Left hindlimb (tissue), 1 donor: ENCODE results near the gene HSPA1B.
"Not testable (repeated sequence)": the region's sequence is repeated elsewhere in the genome, so short reads cannot be mapped to it uniquely, and the experiment has no call there.

Experiments
- DNase-seq: peaks from one replicate; pipeline ENCODE4 v3.0.0-alpha.2; 2018

Gene HSPA1B

GRCh38 chr6:31829633-31830283 lies 2.2 kb downstream of the HSPA1B start:
- no peak for DNase-seq

- no peak for DNase-seq
Observed at GRCh38 chr6:31830886-31831335, 3.4 kb downstream of the HSPA1B start.

DNA sequence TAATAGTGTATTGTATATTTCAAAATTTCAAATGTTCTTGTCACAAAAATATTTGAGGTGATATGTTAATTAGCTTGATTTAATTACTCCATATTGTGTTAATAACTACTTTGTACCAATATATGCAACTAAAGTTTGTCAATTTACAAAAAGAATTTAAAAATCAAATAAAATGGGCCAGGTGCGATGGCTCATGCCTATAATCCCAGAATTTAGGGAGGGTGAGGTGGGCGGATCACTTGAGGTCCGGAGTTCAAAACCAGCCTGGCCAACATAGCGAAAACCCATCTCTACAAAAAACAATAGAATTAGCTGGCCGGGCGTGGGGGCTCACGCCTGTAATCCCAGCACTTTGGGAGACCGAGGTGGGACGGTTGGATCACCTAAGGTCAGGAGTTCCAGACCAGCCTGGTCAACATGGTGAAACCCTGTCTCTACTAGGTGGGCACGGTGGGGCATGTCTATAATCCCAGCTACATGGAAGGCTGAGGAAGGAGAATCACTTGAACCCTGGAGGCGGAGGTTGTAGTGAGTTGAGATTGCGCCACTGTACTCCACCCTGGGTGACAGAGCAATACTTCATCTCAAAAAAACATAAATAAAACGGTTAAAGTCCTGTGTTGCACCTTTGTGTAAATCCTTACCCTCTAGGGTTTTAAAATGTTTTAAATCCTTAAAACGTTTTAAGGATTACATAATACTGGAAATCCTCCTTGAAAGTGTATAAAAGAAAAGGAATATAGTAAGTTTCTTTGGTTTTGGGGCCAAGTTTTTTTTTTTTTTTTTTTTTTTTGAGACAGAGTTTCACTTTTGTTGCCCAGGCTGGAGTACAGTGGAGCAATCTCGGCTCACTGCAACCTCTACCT lies 4.0 kb downstream of the HSPA1B start:
- DNase-seq: no peak

- peak; percentile 92 for DNase-seq
Observed at GRCh38 chr6:31834367-31835250, 7.1 kb downstream of the HSPA1B start.

- no peak for DNase-seq
Observed at GRCh38 chr6:31836047-31836473, 8.5 kb downstream of the HSPA1B start.

GRCh38 chr6:31836474-31837368 lies 9.2 kb downstream of the HSPA1B start:
- no peak for DNase-seq

DNA sequence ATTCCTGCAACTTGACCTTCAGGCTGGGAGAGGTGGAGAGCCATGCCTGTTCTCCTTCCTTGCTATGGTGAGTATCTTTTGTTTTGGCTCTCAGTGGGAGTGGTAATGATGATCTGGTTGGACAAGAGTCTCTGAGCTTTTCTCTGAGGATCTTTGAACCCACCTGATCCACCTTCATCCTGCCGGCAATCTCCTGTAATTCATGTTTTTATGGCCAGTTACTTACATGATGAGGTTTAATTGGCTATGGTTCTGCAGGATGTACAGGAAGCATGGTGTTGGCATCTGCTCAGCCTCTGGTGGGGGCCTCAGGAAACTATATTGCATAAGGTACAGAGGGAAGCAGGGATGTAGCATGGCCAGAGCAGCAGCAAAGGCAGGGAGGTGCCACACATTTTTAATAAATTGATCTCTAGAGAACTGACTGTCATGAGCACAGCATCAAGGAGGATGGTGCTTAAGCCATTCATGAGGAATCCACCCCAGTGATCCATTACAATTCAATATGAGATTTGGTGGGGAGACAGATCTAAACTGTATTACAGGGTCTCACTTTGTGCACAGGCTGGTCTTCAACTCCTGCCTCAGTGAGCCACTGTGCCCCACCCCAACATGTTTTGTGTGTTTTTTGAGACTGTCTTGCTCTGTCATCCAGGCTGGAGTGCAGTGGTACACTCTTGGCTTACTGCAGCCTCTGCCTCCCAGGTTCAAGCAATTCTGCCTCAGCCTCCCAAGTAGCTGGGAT lies 10.0 kb downstream of the HSPA1B start:
- DNase-seq: no peak

DNA sequence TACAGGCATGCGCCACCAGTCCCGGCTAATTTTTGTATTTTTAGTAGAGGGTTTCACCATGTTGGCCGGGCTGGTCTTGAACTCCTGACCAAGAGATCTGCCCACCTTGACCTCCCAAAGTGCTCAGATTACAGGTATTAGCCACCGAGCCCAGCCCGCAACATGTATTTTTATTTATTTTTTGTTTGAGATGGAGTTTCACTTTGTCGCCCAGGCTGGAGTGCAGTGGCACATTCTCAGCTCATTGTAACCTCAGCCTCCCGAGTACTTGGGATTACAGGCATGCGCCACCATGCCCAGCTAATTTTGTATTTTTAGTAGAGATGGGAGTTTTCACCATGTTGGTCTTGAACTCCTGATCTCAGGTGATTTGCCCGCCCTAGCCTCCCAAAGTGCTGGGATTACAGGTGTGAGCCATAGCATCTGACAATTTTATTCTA lies 10.6 kb downstream of the HSPA1B start:
- not testable (repeated sequence) for DNase-seq

DNA sequence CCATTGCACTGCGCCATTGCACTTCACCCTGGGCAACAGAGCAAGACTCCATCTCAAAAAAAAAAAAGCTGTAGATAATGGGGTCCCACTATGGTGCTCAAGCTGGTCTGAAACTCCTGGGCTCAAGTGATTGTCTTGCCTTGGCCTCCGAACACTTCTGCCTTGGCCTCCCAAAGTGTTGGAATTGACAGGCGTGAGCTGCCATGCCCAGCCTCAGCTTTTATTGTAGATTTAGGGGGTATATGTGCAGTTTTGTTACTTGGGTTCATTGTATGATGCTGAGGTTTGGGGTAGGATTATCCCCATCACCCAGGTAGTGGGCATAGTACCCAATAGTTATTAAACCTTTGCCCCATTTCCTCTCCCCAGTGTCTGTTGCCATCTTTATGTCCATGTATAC lies 11.4 kb downstream of the HSPA1B start:
- DNase-seq: no peak

GRCh38 chr6:31839779-31840126 lies 12.2 kb downstream of the HSPA1B start:
- not testable (repeated sequence) for DNase-seq

GRCh38 chr6:31842053-31842452 lies 14.5 kb downstream of the HSPA1B start:
- no peak for DNase-seq

DNA sequence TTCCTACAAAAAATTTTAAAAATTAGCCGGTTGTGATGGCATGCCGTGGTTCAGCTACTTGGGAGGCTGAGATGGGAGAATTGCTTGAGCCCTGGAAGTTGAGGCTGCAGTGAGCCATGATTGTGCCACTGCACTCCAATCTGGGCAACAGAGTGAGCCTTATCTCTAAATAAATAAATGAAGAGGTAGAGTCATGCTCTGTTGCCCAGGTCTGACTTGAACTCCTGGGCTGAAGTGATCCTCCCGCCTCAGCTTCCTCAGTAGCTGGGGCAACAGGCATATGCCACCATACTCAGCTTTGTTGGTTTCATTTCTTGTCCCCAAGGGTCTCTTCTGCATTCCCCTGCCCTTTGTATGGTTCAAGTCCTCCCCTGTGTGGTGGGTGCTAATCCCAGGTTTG lies 17.0 kb downstream of the HSPA1B start:
- DNase-seq: no peak

- DNase-seq: no peak
Observed at GRCh38 chr6:31847276-31847978, 19.9 kb downstream of the HSPA1B start.

GRCh38 chr6:31850765-31851484 lies 23.4 kb downstream of the HSPA1B start:
- no peak for DNase-seq

DNA sequence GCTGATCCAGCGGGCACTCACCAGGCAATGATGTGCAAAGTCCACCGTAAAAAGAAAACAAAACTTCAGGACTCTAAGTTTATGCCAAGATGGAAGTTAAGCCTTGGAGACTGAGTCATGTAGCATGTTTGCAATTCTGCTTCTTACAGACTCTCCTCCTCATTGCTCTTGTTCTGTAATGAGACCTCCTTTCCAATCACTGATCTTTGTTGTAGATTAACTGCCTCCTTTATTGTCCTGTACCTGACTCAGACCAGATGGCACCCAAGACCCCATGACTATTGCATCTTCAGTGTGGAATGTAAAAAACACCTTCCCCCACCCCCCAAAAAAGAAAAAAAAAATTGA lies 23.9 kb downstream of the HSPA1B start:
- DNase-seq: no peak

- not testable (repeated sequence) for DNase-seq
Observed at GRCh38 chr6:31851980-31852718, 24.6 kb downstream of the HSPA1B start.

- DNase-seq: not testable (repeated sequence)
Observed at GRCh38 chr6:31857774-31858173, 30.2 kb downstream of the HSPA1B start.

DNA sequence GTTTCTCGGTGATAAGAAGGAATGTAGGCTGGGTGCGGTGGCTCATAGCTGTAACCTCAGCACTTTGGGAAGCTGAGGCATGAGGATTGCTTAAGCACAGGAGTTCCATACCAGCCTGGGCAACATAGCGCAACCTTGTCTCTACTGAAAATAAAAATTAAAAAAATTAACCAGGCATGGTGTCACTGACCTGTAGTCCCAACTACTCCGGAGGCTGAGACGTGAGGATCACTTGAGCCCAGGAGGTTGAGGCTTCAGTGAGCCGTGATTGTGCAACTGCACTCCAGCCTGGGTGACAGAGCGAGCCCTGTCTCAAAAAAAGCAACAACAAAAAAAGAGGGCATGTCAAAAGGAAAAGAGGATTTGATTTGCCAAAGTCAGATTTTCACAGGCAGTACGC lies 31.2 kb downstream of the HSPA1B start:
- DNase-seq: no peak

DNA sequence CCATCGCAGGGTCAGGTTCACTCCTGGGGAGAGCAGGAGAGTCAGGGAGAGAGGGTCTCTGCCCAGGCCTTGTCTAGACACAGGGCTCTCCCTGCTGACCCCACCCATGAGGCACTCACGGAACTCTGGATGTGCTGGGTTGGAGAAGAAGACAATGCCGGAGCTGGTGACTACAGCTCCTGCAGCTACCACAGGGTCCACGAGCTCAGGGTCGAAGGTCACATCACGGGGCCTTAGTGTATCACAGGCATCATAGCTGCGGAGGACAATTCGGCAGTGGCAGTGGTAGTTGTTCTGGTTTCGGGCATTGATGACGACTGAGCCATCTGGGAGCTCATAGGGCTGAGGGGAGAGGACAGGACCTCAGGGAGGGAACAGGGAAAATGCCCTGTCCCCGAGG lies 32.4 kb downstream of the HSPA1B start:
- DNase-seq: no peak
